ENCODE data around the gene KRT76. TPM values are rescaled to one million over a fixed set of nuclear protein-coding genes. Genes with fewer than 3 reads are reported as not detected.

KRT76 gene
- total and polyA plus RNA-seq, 3 experiments from 2014 or later = not detected

DNA sequence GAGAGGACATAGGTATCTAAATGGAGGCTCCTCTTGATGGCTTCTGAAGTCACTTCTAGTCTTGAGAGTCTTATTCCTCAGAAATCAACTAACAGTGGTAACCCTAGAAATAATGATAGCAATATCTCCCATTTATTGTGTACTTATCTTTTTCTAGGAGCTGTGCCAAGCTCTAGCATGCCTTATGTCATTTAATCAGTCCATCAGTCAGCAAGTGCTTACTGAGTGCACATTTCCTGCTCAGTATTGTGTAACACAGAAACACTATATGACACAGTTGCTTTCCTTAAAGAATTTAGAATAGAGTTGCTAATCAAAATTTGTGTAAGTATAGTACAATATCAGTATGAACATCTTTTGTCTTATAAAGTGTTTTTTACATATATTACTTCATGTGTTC is 36.6 kb downstream of the KRT76 start:
- Histone ChIP-seq H3K4me3 (ENCODE audit: low read length) (no peak overlapping the region), H3K36me3 (ENCODE audit: insufficient read depth, low read length) (no peaks in the 10 kb centered on the region), H3K27ac (ENCODE audit: low read depth, low read length) (no peak overlapping the region), H3K9me3 (ENCODE audit: low read length) (no peaks in the 10 kb centered on the region), H3K27me3 (ENCODE audit: insufficient read depth, low read length, poor library complexity, severe bottlenecking) (no peaks in the 10 kb centered on the region), H3K4me1 (ENCODE audit: insufficient read depth, low read length) (no peaks in the 10 kb centered on the region)
- no peaks in the 10 kb centered on the region for H3K4me1 Mint-ChIP-seq
- CTCF ChIA-PET = no interaction called here
- H3K27ac Mint-ChIP-seq = no peak overlapping the region
- peaks cover 9 to 51% of the 10 kb centered on the region in 2 donors for H3K27me3 Mint-ChIP-seq
- POLR2A ChIA-PET = no interaction called here
- no peak overlapping the region for H3K4me3 Mint-ChIP-seq
- no peak for DNase-seq
- H3K36me3 Mint-ChIP-seq = no peaks in the 10 kb centered on the region
- peaks cover 0 to 4% (median 0%) of the 10 kb centered on the region in 5 donors for H3K9me3 Mint-ChIP-seq

DNA sequence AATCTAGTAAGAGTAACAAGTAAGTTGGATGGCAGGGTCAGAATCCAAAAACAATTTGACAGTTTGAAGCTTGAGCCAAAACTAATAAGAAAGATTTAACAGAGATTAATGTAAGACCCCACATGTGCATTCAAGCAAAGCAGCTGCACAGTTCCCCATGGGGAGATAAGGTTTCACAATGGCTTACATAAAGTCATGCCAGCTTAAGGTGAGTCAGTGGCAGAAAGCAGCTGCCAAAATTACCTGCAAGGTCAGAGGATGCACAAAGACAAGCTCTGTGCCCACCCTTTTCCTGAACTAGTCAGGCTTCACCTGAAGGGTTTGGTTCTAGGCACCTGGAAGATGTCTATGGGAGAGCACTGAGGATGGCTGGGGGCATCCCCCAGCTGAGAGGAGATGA is 37.2 kb downstream of the KRT76 start:
- Histone ChIP-seq H3K27me3 (ENCODE audit: insufficient read depth, low read length, poor library complexity, severe bottlenecking) (no peaks in the 10 kb centered on the region), H3K9me3 (ENCODE audit: low read length) (no peaks in the 10 kb centered on the region), H3K4me1 (ENCODE audit: insufficient read depth, low read length) (no peaks in the 10 kb centered on the region), H3K27ac (ENCODE audit: low read depth, low read length) (no peak overlapping the region), H3K36me3 (ENCODE audit: insufficient read depth, low read length) (no peaks in the 10 kb centered on the region), H3K4me3 (ENCODE audit: low read length) (no peak overlapping the region)
- no peak overlapping the region for H3K4me3 Mint-ChIP-seq
- H3K9me3 Mint-ChIP-seq = peaks cover 0 to 4% (median 0%) of the 10 kb centered on the region in 5 donors
- ChIA-PET CTCF (no interaction called here), POLR2A (no interaction called here)
- H3K36me3 Mint-ChIP-seq = no peaks in the 10 kb centered on the region
- H3K4me1 Mint-ChIP-seq = no peaks in the 10 kb centered on the region
- H3K27ac Mint-ChIP-seq = no peak overlapping the region
- DNase-seq = no peak
- H3K27me3 Mint-ChIP-seq = peaks cover 9 to 57% of the 10 kb centered on the region in 2 donors

DNA sequence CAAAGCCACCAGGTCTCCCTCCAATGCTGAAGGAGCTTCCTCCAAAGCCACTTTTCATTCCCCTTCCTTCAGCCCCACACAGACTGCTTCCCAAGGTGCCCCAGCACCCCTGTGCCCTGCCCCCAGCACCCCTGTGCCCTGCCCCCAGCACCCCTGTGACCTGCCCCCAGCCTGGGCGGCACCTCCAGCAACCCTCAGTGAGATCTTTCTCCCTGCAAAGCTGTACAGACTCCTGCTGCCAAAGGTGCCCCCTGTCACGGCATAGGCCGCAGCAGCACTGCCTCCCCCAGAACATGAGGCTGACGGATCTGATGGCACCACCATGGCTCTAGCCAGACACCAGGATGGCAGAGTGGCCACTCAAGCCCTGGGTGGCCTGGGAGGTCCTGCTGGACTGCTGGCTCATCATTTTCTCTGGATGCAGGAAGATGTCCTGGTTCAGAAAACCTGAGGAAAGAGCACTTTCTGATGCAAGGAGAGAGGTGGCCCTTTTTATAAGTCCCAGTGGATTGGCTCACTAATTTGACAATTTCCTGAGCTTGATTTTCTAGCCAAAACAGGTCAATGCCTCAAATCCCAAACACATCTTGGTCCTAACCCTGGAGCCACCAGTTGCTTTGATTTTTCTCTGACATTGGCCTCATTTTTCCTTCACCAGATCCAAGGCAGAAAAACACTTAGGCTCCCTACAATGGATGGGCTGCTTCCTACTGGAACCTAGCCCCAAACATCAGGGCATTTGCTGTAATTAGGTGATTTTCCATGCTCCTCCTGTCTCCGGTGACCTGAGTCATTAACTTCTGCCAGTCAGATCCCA is 41.1 kb downstream of the KRT76 start:
- H3K27ac Mint-ChIP-seq = peak overlapping the region in 1 of 8 donors; percentile 65
- CTCF ChIA-PET = no interaction called here

DNA sequence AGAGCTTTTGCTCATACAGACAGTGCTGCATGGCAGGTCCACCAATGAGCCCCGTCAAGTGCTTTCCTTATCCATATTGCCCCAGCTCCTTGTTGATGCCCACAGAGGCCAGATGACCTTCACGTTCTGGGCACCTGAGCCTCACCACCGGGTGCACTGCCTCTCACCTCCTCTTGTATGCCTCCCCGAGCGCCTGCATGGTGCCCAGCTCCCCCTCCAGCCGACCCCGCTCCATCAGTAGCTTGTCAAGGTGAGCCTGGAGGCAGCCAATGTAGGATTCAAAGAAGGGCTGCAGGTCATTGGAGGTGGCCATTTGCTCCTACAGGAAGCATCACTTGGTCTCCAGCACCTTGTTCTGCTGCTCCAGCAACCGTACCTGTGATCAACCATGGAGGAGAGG is 42.0 kb downstream of the KRT76 start:
- Mint-ChIP-seq H3K27me3 (peaks cover 15 to 66% of the 10 kb centered on the region in 2 donors), H3K27ac (no peak overlapping the region), H3K4me1 (no peaks in the 10 kb centered on the region), H3K9me3 (peaks cover 0 to 4% (median 0%) of the 10 kb centered on the region in 5 donors), H3K4me3 (no peak overlapping the region), H3K36me3 (no peaks in the 10 kb centered on the region)
- ChIA-PET CTCF (no interaction called here), POLR2A (no interaction called here)
- Histone ChIP-seq H3K27me3 (ENCODE audit: insufficient read depth, low read length, poor library complexity, severe bottlenecking) (no peaks in the 10 kb centered on the region), H3K36me3 (ENCODE audit: insufficient read depth, low read length) (no peaks in the 10 kb centered on the region), H3K9me3 (ENCODE audit: low read length) (no peaks in the 10 kb centered on the region), H3K4me1 (ENCODE audit: insufficient read depth, low read length) (no peaks in the 10 kb centered on the region), H3K27ac (ENCODE audit: low read depth, low read length) (no peak overlapping the region), H3K4me3 (ENCODE audit: low read length) (no peak overlapping the region)
- no peak for DNase-seq

More for the DNA sequence above, 41.1 kb downstream of the KRT76 start:
- no peak overlapping the region for H3K4me3 ChIP-seq (ENCODE audit: low read length)
- no peaks in the 10 kb centered on the region for H3K36me3 ChIP-seq (ENCODE audit: insufficient read depth, low read length)
- H3K4me3 Mint-ChIP-seq = peak overlapping the region in 1 of 7 donors; percentile 36
- H3K27ac ChIP-seq (ENCODE audit: low read depth, low read length) = no peak overlapping the region
- no peaks in the 10 kb centered on the region for H3K4me1 ChIP-seq (ENCODE audit: insufficient read depth, low read length)
- no peak for DNase-seq
- H3K27me3 Mint-ChIP-seq = peaks cover 17 to 63% of the 10 kb centered on the region in 2 donors
- H3K9me3 ChIP-seq (ENCODE audit: low read length) = no peaks in the 10 kb centered on the region
- peaks cover 0 to 3% (median 0%) of the 10 kb centered on the region in 5 donors for H3K9me3 Mint-ChIP-seq
- H3K36me3 Mint-ChIP-seq = no peaks in the 10 kb centered on the region
- no peaks in the 10 kb centered on the region for H3K4me1 Mint-ChIP-seq
- POLR2A ChIA-PET = no interaction called here
- no peaks in the 10 kb centered on the region for H3K27me3 ChIP-seq (ENCODE audit: insufficient read depth, low read length, poor library complexity, severe bottlenecking)

DNA sequence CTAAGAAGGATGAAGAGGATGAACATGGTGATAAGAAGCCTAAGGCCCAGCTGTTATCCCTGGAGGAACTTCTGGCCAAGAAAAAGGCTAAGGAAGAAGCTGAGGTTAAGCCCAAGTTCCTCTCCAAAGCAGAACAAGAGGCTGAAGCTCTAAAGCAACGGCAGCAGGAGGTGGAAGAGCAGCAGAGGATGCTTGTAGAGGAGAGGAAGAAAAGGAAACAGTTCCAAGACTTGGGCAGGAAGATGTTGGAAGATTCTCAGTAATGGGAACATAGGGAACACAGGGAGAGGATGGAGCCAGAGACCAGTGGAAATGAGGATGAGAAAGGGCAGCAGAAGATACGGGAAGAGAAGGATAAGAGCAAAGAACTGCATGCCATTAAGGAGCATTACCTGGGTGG is 46.4 kb downstream of the KRT76 start:
- no peaks in the 10 kb centered on the region for H3K36me3 Mint-ChIP-seq
- no peak overlapping the region for H3K27ac ChIP-seq (ENCODE audit: low read depth, low read length)
- no peak overlapping the region for H3K4me3 ChIP-seq (ENCODE audit: low read length)
- H3K4me3 Mint-ChIP-seq = no peak overlapping the region
- no peaks in the 10 kb centered on the region for H3K36me3 ChIP-seq (ENCODE audit: insufficient read depth, low read length)
- H3K9me3 Mint-ChIP-seq = peaks cover 0 to 4% (median 0%) of the 10 kb centered on the region in 5 donors
- no peak overlapping the region for H3K27ac Mint-ChIP-seq
- peaks cover 15 to 61% of the 10 kb centered on the region in 2 donors for H3K27me3 Mint-ChIP-seq
- ChIA-PET CTCF (no interaction called here), POLR2A (no interaction called here)
- H3K4me1 Mint-ChIP-seq = no peaks in the 10 kb centered on the region
- H3K9me3 ChIP-seq (ENCODE audit: low read length) = no peaks in the 10 kb centered on the region
- H3K27me3 ChIP-seq (ENCODE audit: insufficient read depth, low read length, poor library complexity, severe bottlenecking) = no peaks in the 10 kb centered on the region
- H3K4me1 ChIP-seq (ENCODE audit: insufficient read depth, low read length) = no peaks in the 10 kb centered on the region
- no peak for DNase-seq

DNA sequence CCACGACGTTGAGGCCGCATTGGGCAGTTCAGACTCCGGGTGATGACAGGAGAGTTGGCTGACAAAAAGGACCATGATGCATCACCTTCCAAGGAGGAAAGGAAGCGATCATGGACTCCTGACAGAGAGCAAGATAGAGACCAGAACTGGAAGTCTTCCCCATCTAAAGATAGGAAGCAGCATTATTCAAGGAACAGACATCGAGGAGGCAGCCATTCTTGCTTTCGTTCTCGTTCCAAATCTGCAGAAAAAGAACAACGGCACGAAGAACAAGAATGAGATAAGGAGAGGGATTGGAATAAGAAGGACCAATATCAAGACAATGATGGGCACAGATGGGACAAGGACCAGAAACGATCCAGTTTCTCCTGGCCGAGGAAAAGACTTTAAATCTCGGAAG is 46.8 kb downstream of the KRT76 start:
- DNase-seq = no peak
- no peak overlapping the region for H3K27ac Mint-ChIP-seq
- no peaks in the 10 kb centered on the region for H3K4me1 ChIP-seq (ENCODE audit: insufficient read depth, low read length)
- H3K27me3 Mint-ChIP-seq = peaks cover 15 to 57% of the 10 kb centered on the region in 2 donors
- peaks cover 0 to 4% (median 0%) of the 10 kb centered on the region in 5 donors for H3K9me3 Mint-ChIP-seq
- no peaks in the 10 kb centered on the region for H3K36me3 ChIP-seq (ENCODE audit: insufficient read depth, low read length)
- no peak overlapping the region for H3K4me3 ChIP-seq (ENCODE audit: low read length)
- H3K9me3 ChIP-seq (ENCODE audit: low read length) = no peaks in the 10 kb centered on the region
- no peaks in the 10 kb centered on the region for H3K27me3 ChIP-seq (ENCODE audit: insufficient read depth, low read length, poor library complexity, severe bottlenecking)
- no peaks in the 10 kb centered on the region for H3K4me1 Mint-ChIP-seq
- POLR2A ChIA-PET = no interaction called here
- no peak overlapping the region for H3K27ac ChIP-seq (ENCODE audit: low read depth, low read length)
- CTCF ChIA-PET = no interaction called here
- no peaks in the 10 kb centered on the region for H3K36me3 Mint-ChIP-seq
- H3K4me3 Mint-ChIP-seq = no peak overlapping the region

DNA sequence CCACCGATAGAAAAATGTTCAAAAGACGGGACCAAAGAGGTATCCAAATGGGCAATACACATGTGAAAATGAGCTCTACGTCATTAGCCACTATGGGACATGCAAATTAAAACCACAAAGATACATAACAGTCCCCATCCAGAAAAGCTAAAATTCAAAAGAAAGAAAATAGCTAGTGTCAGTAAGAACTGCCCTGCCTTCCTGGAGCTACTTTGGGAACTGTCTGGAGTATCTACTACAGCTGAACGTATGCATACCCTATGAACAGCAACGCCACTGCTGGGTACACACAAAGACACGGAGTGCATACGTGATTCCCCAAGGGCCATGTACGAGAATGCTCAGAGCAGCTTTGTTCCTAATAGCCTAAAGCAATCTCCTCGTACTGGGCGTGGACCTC is 48.0 kb downstream of the KRT76 start:
- Mint-ChIP-seq H3K36me3 (no peaks in the 10 kb centered on the region), H3K4me3 (no peak overlapping the region), H3K27me3 (peaks cover 15 to 49% of the 10 kb centered on the region in 2 donors), H3K9me3 (peaks cover 0 to 2% (median 0%) of the 10 kb centered on the region in 5 donors), H3K4me1 (no peaks in the 10 kb centered on the region), H3K27ac (no peak overlapping the region)
- Histone ChIP-seq H3K27ac (ENCODE audit: low read depth, low read length) (no peak overlapping the region), H3K9me3 (ENCODE audit: low read length) (no peaks in the 10 kb centered on the region), H3K4me3 (ENCODE audit: low read length) (no peak overlapping the region), H3K4me1 (ENCODE audit: insufficient read depth, low read length) (no peaks in the 10 kb centered on the region), H3K36me3 (ENCODE audit: insufficient read depth, low read length) (no peaks in the 10 kb centered on the region), H3K27me3 (ENCODE audit: insufficient read depth, low read length, poor library complexity, severe bottlenecking) (no peaks in the 10 kb centered on the region)
- ChIA-PET POLR2A (no interaction called here), CTCF (no interaction called here)
- DNase-seq = no peak

DNA sequence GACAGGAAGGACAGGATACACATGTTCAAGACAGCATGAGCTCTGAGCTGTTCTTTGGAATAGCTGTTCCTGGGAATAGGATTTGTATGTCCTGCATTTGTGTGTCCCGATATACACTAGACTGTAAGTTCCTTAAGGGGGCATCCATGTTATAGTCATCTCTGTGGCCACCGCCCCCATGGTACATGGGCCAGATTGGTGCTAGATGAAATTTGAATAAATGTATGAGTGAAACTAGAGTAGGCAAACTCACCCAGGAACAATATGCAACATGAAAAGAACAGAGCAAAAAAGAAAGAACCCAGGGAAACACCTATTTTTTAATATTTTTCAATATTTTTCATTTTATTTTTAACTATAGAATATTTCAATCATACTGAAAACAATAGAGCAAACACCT is 48.8 kb downstream of the KRT76 start:
- no peak overlapping the region for H3K27ac Mint-ChIP-seq
- Histone ChIP-seq H3K4me3 (ENCODE audit: low read length) (no peak overlapping the region), H3K27ac (ENCODE audit: low read depth, low read length) (no peak overlapping the region), H3K4me1 (ENCODE audit: insufficient read depth, low read length) (no peaks in the 10 kb centered on the region), H3K27me3 (ENCODE audit: insufficient read depth, low read length, poor library complexity, severe bottlenecking) (no peaks in the 10 kb centered on the region), H3K36me3 (ENCODE audit: insufficient read depth, low read length) (no peaks in the 10 kb centered on the region), H3K9me3 (ENCODE audit: low read length) (no peaks in the 10 kb centered on the region)
- no peak overlapping the region for H3K4me3 Mint-ChIP-seq
- ChIA-PET CTCF (no interaction called here), POLR2A (no interaction called here)
- peaks cover 15 to 48% of the 10 kb centered on the region in 2 donors for H3K27me3 Mint-ChIP-seq
- H3K9me3 Mint-ChIP-seq = peaks cover 0 to 2% (median 0%) of the 10 kb centered on the region in 5 donors
- no peaks in the 10 kb centered on the region for H3K36me3 Mint-ChIP-seq
- H3K4me1 Mint-ChIP-seq = no peaks in the 10 kb centered on the region
- no peak for DNase-seq
